Upper lobe of left lung (tissue), 4 donors: ENCODE results near the gene GPR108.

Experiments used
- CTCF ChIP-seq, 6 experiments: fragments of 450-650 bp in 4 of 6; fragments of 200-600 bp in 2 of 6; sonication (generic) in 2 of 6; IDR thresholded peaks; one replicate each; pipeline ENCODE4 v1.5.1; 2016 to 2019; ENCODE audit warnings: antibody characterized with exemption in 6 of 6
- EP300 ChIP-seq, 4 donors: sonication (generic); formaldehyde crosslinking; IDR thresholded peaks; one replicate each; pipeline ENCODE4 v1.5.1; 2017; ENCODE audit warnings: antibody characterized with exemption in 4 of 4, control low read depth in 2 of 4
- POLR2A ChIP-seq, 4 donors: fragments of 450-650 bp; IDR thresholded peaks; one replicate each; pipeline ENCODE4 v1.5.1; 2016 to 2017; ENCODE audit warnings: antibody characterized with exemption in 4 of 4, mild to moderate bottlenecking in 2 of 4

- no peak for TF ChIP-seq CTCF (IDR thresholded peaks at IDR 0.05)
- TF ChIP-seq POLR2A (IDR thresholded peaks at IDR 0.05): no peak
- TF ChIP-seq EP300 (IDR thresholded peaks at IDR 0.05): no peak
Measured at GRCh38 chr19:6713773-6714692, 23.3 kb downstream of the GPR108 start.
